ENCODE measurements around the gene PAXIP1.
A peak's percentile ranks its signal among the peaks of the same experiment; 100 is the strongest.

The PAXIP1 gene

DNA sequence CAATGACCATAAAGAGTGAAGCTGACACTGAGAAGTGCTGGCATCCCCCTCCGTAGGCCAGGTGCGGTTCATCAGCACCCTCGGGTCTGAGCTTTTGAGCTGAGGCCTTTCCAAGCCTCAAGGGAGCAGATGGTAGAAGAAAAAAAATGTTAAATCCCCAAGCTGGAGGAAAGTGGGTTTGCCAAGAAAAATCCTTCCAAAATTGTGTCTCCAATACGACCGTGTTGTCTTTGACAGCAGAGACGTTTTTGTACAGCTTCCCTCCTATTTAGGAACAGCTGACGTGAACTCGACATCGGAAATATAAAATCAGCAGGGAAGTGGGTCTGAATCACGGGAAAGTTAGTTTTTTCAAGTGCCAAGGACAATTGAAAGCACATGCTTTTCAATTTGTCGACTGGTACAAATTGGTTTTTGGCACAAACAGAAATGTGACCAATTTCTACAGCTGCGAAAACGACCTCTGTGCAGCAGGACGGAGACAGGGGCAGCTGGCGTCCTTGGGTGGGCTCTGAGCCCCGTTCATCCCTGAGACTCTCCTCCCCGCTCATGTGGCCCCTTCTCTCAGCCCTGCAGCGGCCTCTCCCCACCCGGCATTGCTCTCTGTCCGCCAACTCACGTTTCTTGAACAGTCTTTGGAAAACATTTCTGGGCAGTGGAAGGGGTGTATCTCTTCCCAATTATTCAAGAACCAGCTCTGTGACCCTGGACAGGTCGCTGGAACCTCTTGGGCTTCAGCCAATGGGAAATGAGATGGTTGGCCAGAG, 89.9 kb downstream of the PAXIP1 start:
- peak in 6 of 56 donors; percentile 19 to 50 (median 38) for DNase-seq

DNA sequence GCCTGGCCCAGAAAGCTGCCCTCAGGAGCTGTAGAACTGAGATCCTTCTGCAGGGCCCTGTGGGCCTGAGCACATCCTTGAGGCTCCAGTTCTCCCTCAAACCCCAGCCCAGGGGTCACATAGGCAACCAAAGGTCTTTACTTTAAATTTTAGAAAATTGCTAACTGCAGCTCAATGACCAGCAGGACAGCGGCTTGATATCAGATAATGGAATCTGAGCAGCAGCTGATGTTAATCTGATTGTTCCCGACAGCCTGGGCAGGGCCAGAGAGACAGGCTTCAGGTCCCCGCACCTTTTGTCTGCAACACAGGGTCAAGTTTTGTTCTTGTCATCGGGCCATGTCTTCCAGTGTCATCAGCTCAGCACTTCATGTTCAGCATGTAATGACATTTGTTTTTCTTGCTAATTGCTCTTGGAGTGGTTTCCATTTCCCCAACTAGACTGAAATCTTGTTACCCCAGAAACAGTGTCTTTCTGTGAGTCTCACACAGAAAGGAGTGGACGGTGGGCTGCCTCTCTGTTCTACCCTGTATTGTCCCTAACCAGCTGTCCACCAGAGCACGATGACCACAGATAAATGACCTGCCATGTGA, 91.0 kb downstream of the PAXIP1 start:
- no peak for DNase-seq

DNA sequence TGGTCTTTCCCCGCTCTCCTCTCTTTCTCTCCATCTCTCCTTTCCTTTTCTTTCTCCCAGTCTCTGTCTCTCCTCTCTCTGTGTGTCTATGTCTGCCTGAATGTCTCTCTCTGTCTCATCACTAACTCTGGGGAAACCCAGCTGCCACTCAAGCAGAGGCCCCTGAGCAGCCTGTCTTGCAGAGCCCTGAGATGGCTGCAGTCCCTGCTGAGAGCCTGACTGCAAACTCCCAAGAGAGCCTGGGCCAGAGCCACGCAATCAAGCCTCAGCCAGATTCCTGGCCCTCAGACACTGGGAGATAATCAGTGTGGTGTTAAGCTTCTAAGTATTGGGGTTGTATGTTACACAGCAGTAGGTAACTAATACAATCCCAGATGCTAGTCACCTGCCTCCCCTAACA, 91.5 kb downstream of the PAXIP1 start:
- no peak for DNase-seq

DNA sequence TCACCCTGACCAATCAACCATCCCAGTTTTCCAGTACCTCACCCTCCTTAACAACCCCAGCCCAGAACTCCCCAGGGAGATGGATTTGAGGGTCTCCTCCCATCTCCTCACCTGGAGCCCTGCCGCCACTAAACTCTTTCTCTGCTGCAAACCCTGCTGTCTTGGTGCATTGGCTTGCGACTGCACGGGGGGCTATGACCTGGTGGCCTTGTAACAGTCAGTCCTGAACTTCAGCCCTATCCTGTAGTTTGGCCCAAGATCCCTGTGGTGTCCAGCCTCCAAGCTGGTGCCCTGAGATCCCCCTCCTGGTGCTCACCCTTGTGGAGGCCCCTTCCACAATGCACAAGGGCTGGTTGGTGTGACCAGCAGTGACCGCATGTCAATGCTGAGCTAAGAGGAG, 91.9 kb downstream of the PAXIP1 start:
- no peak for DNase-seq

DNA sequence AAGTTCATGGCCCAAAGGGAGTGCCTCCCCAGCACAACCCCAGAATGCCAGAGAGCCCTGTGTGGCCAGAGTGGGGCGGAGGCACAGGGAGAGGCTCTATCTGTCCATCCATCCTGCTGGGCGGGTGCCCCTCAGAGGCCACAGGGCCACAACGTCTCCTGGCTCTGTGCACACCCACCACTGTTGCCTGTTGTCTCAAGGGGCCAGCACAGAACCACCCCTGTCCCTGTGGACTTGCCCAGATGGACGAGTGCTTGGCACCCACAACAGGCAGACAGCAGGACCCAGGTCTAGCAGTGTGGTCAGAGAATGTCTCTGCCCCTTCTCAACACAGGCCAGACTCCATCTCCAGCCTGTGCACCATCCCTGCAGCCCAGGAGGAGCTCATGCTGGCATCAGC, 92.8 kb downstream of the PAXIP1 start:
- no peak for DNase-seq

DNA sequence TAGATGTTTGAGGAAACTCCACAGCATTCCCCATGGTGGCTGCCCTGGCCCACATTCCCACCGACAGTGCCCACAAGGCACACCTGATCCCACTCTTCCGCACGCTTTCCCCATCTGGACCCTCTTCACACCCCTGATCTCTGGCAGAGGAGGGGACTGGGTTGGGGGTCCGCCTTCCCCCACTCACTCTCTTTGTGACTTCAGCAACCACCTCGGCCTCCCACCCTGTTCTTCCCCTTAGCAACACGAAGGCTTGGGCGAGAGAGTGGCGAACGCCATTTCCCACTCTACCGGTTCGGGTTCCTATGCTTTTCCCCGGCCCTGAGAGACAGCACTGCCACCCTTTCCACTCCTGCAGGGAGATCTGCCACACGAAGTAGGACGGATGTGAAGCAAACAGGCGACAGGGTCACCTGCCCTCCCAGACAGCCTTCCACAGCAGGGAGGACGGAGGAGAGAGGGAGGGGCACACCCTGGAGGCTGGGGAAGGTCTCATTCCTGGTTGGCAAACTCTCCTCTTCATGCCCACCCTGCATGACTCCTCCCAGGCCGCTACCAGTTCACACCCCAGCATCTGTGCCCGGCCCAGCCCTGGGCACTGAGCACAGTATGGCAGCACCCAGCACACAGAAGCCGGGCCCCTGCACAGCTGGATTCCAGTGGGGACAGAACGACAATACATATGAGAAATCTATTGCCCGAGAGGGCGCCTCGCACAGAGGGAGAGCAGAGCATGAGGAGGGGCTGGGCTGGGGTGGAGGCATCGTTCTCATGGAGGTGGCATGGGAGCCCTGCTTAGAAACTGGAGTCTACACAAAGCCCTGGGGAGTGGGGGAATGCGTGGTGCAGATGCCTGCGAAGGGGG, 93.5 kb downstream of the PAXIP1 start:
- no peak for DNase-seq

DNA sequence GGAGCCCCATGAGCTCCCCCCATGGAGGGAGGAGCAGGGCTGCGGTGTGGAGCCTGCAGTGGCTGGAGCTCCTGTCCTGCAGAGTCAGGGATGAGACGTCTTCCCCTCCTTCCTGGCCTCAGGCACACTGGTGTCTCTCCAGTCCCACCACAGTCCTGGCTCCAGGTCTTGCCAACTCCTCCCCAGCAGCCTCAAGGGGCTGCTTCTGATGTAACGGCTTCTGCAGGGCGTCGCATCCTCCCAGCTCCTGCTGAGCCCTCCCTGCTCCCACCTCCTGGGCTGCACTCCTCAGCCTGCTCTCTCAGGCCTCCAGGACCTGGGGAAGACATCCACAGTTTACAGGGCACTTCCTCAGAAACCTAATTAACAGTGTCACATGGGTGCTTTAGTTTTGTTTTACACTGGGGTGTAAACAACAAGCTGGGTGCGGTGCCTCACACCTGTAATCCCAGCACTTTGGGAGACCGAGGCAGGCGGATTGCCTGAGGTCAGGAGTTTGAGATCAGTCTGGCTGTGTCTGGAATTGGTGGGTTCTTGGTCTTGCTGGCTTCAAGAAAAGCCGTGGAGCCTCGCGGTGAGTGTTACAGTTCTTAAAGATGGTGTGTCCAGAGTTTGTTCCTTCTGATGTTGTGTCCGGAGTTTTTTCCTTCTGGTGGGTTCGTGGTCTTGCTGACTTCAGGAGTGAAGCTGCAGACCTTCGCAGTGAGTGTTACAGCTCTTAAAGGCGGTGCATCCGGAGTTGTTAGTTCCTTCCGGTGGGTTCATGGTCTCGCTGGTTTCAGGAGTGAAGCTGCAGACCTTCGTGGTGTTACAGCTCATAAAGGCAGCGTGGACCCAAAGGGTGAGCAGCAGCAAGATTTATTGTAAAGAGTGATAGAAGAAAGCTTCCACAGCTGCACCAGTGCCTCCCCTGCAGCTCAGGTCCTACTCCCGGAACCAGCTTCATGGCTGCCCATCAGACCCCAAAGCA, 95.0 kb downstream of the PAXIP1 start:
- DNase-seq = no peak

DNA sequence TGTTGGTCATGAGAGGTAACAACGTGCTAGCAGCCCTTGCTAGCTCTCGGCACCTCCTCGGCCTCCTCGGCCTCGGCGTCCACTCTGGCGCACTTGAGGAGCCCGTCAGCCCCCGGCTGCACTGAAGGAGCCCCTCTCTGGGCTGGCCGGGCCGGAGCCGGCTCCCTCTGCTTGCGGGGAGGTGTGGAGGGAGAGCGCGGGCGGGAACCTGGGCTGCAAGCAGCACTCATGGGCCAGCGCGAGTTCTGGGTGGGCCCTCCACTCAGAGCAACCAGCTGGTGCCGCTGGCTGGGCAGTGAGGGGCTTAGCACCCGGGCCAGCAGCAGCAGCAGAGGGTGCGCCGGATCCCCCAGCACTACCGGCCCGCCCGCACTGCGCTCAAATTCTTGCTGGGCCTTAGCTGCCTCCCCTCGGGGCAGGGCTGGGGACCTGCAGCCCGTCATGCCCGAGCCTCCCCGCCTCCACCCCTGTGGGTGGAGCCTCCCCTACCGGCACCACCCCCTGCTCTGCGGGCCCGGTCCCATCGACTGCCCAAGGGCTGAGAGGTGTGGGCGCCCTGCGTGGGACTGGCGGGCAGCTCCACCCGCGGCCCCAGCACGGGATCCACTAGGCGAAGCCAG, 96.1 kb downstream of the PAXIP1 start:
- no peak for DNase-seq

DNA sequence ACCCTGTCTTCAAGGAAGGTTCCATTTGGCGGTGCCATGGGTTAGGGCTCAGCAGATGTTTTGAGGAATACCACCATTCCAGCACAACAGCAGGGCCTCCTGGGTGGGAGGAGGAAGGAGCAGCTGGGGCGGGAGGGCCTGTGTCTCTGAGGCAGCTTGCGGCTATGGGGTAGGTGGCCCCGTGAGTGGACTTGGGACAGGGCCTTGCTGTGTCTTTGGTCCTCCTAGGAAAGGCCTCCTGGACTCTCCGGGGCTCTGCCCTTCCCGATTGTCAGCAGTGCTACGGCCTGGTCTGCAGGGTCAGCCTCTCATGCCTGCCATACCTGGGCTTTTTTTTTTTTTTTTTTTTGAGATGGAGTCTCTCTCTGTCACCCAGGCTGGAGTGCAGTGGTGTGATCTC, 96.7 kb downstream of the PAXIP1 start:
- DNase-seq = no peak

DNA sequence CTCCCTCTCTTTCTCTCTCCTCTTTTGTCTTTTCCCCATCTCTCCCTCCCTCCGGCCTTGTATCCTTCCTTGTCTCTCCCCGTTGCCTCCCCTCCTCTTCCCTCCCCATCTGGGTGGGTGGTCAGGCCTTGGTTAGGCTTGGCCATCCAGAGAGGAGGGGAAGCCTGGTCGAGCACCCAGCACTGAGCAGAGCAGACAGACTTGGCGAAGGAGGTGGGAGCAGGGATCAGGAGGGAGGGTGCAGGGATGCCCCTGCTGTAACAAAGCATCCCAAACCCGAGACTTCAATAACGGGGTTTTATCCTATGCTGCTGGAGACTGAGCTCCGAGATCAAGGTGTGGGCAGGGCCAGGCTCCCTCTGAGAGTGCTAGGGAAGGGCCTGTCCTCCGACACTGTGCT, 97.3 kb downstream of the PAXIP1 start:
- no peak for DNase-seq

DNA sequence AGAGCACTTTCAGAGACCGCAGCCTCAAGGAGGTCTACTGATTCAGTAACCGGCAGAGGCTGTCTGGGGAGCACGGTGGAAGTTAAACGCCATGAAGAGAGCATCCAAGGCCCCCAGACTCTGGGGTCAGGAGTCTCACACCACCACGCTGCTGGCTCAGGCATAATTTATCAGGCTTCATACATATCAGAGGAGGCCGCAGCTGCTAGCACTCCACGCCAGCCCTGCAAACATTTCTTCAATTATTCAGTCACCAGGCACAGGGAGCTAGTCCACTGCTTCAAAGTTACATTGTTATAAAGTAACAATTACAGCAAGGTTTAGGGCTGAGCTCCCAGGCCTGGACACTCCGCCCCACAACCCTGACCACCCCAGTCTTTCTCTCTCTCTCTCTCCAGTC, 97.8 kb downstream of the PAXIP1 start:
- DNase-seq = no peak

DNA sequence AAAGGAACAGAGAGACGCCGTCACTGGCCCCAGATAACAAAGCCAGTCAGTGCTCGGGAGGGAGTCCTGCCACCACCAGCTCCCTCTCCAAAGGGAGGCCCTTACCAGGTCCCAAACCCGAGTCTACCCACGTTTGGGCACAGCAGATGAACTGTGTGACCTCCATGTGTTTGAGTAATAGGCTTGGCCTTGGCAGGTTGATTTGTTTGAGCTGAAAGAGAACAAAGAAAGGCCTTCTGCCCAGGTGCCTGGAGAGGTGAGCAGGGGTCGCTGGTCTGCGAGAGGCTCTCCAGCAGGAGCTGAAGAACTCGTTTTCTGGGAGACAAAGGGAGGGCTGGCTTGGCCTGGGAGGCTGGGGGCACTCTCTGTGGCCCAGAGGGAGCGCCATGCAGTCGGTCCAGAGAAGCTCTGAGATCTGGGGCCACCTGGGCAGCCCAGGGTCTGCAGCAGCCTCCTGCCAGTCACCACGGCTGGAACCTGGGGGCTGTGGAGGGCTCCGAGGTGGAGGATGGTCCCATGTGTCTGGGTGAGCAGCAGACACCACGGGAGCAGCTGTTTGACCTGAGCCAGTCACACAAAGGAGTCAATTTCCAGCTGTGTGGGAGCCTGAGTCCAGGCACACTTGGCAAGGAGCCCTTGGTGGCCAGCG, 99.7 kb downstream of the PAXIP1 start:
- peak in 21 of 56 donors; percentile 6 to 66 (median 21) for DNase-seq

DNA sequence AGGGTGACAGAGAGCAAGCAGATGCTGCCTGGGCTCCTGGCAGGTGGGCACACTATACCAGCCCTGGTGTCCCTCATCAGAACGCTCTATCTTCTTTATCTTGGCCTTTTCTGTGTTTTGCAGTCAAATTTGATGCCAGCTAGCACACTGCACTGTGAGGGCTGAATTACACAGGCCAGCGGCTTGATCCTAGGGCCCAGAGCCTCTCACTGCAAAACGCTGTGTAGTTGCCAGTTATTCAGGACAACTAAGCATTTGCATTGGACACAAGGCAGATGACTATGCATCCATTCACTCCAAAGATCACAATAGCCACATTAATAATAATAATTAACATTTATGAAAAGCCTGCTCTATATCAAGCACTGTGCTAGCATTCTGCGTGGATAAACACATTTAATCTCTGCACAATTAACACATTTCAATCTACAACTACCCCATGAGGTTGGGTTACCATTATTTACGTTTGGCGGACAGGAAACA, 100.3 kb downstream of the PAXIP1 start:
- DNase-seq = peak in 23 of 56 donors; percentile 7 to 66 (median 19)

DNA sequence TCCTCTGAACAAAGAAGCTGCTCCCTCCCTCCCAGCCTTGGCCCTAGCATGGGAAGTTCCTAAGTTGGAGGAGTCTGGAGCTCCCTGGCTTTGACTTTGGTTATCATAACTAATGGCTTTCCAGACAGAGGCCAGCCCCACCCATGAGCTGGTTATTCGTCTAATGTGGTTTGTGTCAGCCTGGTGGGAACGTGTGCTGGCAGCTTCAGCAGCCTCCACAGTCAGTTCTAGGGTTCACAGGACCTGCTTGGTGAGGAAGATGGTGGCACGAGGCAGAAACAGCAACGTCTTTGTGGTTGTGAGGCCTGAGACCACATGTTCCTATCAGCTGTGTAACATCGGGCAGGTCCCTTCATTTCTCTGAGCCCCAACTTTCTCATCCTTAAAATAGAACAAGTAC, 103.1 kb downstream of the PAXIP1 start:
- no peak for DNase-seq

DNA sequence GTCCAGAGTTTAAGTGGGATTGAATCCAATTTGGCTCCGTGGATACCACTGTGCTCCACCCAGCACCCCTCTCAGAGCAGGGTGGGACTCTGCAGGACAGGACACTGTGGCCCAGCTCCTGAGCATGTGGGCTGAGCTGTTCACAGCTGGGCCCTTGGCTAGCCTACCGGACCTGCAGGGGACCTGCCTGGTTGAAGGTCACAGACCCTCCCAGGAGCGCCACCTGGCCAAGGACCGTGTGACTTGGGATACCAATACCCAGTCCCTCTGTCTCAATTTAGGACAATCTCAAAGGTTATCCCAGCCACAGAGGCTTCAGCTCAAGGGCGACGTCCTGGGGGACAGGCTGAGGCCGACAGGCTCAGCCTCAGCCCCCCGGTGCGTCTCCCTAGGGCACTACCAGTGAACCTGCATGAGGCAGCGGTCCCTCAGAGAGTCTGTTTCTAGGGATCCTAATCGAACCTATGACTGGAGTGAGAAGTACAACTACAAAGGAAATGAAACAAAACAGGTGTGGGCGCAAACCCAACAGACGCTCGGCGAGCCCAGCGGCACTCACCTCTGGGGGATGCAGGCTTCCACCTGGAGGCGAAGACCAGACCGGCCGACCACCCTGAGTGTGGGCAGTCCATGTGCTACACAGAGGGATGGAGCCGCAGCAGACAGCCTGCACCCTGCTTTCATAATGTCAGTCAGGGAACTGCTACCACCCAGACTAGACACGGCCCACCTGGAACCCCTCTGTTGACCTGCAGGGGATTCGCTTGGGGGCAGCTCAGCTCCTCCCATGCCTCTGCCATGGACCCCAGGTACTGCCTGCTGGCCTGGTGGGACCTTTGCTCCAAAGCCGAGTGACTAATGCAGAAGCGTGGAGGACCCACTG, 103.7 kb downstream of the PAXIP1 start:
- no peak for DNase-seq

DNA sequence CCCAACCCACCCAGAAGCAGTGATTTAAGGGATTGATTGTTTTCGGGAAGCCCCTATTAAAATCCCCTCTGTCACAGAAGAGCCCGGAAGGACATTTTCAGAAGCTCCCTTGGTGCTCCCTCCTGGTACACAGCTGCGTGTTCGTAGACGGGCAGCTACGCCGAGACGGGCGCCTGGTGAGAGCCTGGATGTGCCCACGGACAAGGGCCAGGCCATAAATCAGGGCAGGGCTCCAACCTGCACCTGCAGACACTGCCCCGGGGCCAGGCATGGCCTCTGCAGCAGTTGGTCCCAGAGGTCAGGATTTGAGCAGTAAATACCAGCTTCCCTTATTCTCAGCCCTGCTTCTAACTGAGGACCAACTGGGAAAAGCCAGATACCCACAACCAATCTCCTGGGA, 106.8 kb downstream of the PAXIP1 start:
- no peak for DNase-seq

All from nucleus accumbens (tissue), 56 donors.